ENCODE data around the gene CACNA1H. TPM values are rescaled to one million over a fixed set of nuclear protein-coding genes. Genes with fewer than 3 reads are reported as not detected.

The CACNA1H gene
- total RNA-seq, 2 experiments from 2014 or later: 2.0 to 2.9 TPM

- Mint-ChIP-seq H3K4me1 (no peaks in the 10 kb centered on the region), H3K9me3 (no peaks in the 10 kb centered on the region), H3K27ac (no peak overlapping the region), H3K4me3 (no peak overlapping the region), H3K27me3 (no peaks in the 10 kb centered on the region), H3K36me3 (no peaks in the 10 kb centered on the region)
- DNase-seq (no peak), ATAC-seq (ENCODE audit: low read depth) (no peak)
- POLR2A ChIA-PET: no interaction called here
Measured at GRCh38 chr16:1173788-1174451, 21.0 kb downstream of the CACNA1H start.

GRCh38 chr16:1174477-1175357 lies 21.8 kb downstream of the CACNA1H start:
- ATAC-seq (ENCODE audit: low read depth) (no peak), DNase-seq (no peak)
- Mint-ChIP-seq H3K9me3 (no peaks in the 10 kb centered on the region), H3K36me3 (no peaks in the 10 kb centered on the region), H3K27ac (no peak overlapping the region), H3K4me1 (no peaks in the 10 kb centered on the region), H3K4me3 (no peak overlapping the region), H3K27me3 (no peaks in the 10 kb centered on the region)
- POLR2A ChIA-PET: no interaction called here

GRCh38 chr16:1175566-1176279 lies 22.8 kb downstream of the CACNA1H start:
- H3K4me1 Mint-ChIP-seq: no peaks in the 10 kb centered on the region
- no peaks in the 10 kb centered on the region for H3K27me3 Mint-ChIP-seq
- H3K36me3 Mint-ChIP-seq: no peaks in the 10 kb centered on the region
- H3K9me3 Mint-ChIP-seq: no peaks in the 10 kb centered on the region
- H3K4me3 Mint-ChIP-seq: no peak overlapping the region
- H3K27ac Mint-ChIP-seq: no peak overlapping the region
- DNase-seq (no peak), ATAC-seq (ENCODE audit: low read depth) (no peak)
- POLR2A ChIA-PET: no interaction called here

GRCh38 chr16:1176280-1176897 lies 23.5 kb downstream of the CACNA1H start:
- H3K27me3 Mint-ChIP-seq: no peaks in the 10 kb centered on the region
- no peaks in the 10 kb centered on the region for H3K36me3 Mint-ChIP-seq
- POLR2A ChIA-PET: no interaction called here
- H3K27ac Mint-ChIP-seq: no peak overlapping the region
- H3K4me3 Mint-ChIP-seq: no peak overlapping the region
- DNase-seq (no peak), ATAC-seq (ENCODE audit: low read depth) (no peak)
- H3K4me1 Mint-ChIP-seq: no peaks in the 10 kb centered on the region
- H3K9me3 Mint-ChIP-seq: no peaks in the 10 kb centered on the region

GRCh38 chr16:1177053-1177452 lies 24.1 kb downstream of the CACNA1H start:
- ATAC-seq (ENCODE audit: low read depth): no peak
- no peaks in the 10 kb centered on the region for H3K9me3 Mint-ChIP-seq
- POLR2A ChIA-PET: no interaction called here
- no peaks in the 10 kb centered on the region for H3K4me1 Mint-ChIP-seq
- no peak overlapping the region for H3K4me3 Mint-ChIP-seq
- H3K27ac Mint-ChIP-seq: no peak overlapping the region
- DNase-seq: no peak
- H3K27me3 Mint-ChIP-seq: no peaks in the 10 kb centered on the region
- no peaks in the 10 kb centered on the region for H3K36me3 Mint-ChIP-seq

GRCh38 chr16:1177750-1178149 lies 24.8 kb downstream of the CACNA1H start:
- H3K4me1 Mint-ChIP-seq: no peaks in the 10 kb centered on the region
- H3K4me3 Mint-ChIP-seq: no peak overlapping the region
- H3K36me3 Mint-ChIP-seq: no peaks in the 10 kb centered on the region
- no peaks in the 10 kb centered on the region for H3K9me3 Mint-ChIP-seq
- DNase-seq: no peak
- ATAC-seq (ENCODE audit: low read depth): no peak
- POLR2A ChIA-PET: no interaction called here
- no peaks in the 10 kb centered on the region for H3K27me3 Mint-ChIP-seq
- no peak overlapping the region for H3K27ac Mint-ChIP-seq

GRCh38 chr16:1178295-1178910 lies 25.5 kb downstream of the CACNA1H start:
- H3K4me1 Mint-ChIP-seq: no peaks in the 10 kb centered on the region
- DNase-seq: no peak
- H3K27me3 Mint-ChIP-seq: no peaks in the 10 kb centered on the region
- H3K27ac Mint-ChIP-seq: no peak overlapping the region
- H3K9me3 Mint-ChIP-seq: no peaks in the 10 kb centered on the region
- POLR2A ChIA-PET: no interaction called here
- ATAC-seq (ENCODE audit: low read depth): no peak
- H3K4me3 Mint-ChIP-seq: no peak overlapping the region
- H3K36me3 Mint-ChIP-seq: no peaks in the 10 kb centered on the region

- Mint-ChIP-seq H3K9me3 (no peaks in the 10 kb centered on the region), H3K4me1 (no peaks in the 10 kb centered on the region), H3K27me3 (no peaks in the 10 kb centered on the region), H3K27ac (no peak overlapping the region), H3K36me3 (no peaks in the 10 kb centered on the region), H3K4me3 (no peak overlapping the region)
- no peak for ATAC-seq (ENCODE audit: low read depth)
- POLR2A ChIA-PET: no interaction called here
- no peak for DNase-seq
Measured at GRCh38 chr16:1180549-1181403, 27.9 kb downstream of the CACNA1H start.

- DNase-seq (no peak), ATAC-seq (ENCODE audit: low read depth) (no peak)
- Mint-ChIP-seq H3K4me3 (no peak overlapping the region), H3K27me3 (no peaks in the 10 kb centered on the region), H3K36me3 (no peaks in the 10 kb centered on the region), H3K9me3 (no peaks in the 10 kb centered on the region), H3K27ac (no peak overlapping the region), H3K4me1 (no peaks in the 10 kb centered on the region)
- POLR2A ChIA-PET: no interaction called here
Measured at GRCh38 chr16:1181404-1182315, 28.8 kb downstream of the CACNA1H start.

GRCh38 chr16:1182316-1182671 lies 29.4 kb downstream of the CACNA1H start:
- ATAC-seq (ENCODE audit: low read depth): no peak

GRCh38 chr16:1182950-1183907 lies 30.3 kb downstream of the CACNA1H start:
- DNase-seq: no peak
- POLR2A ChIA-PET: no interaction called here
- H3K36me3 Mint-ChIP-seq: no peaks in the 10 kb centered on the region
- ATAC-seq (ENCODE audit: low read depth): no peak
- no peak overlapping the region for H3K27ac Mint-ChIP-seq
- no peak overlapping the region for H3K4me3 Mint-ChIP-seq
- H3K4me1 Mint-ChIP-seq: no peaks in the 10 kb centered on the region
- no peaks in the 10 kb centered on the region for H3K27me3 Mint-ChIP-seq
- no peaks in the 10 kb centered on the region for H3K9me3 Mint-ChIP-seq

More at GRCh38 chr16:1182316-1182671, 29.4 kb downstream of the CACNA1H start:
- H3K36me3 Mint-ChIP-seq: no peaks in the 10 kb centered on the region
- no peaks in the 10 kb centered on the region for H3K9me3 Mint-ChIP-seq
- POLR2A ChIA-PET: no interaction called here
- no peak for DNase-seq
- no peaks in the 10 kb centered on the region for H3K27me3 Mint-ChIP-seq
- H3K27ac Mint-ChIP-seq: no peak overlapping the region
- no peak overlapping the region for H3K4me3 Mint-ChIP-seq
- H3K4me1 Mint-ChIP-seq: no peaks in the 10 kb centered on the region

Measured in activated naive CD8-positive, alpha-beta T cell treated with anti-CD3 and anti-CD28 coated beads, Interleukin-2, amount 10 ng/mL, durations not matched to agents 7 days and 5 days (primary cell).